K562 (cell line): Measurements from ENCODE around the gene HOXB13. TPM values are rescaled to one million over a fixed set of nuclear protein-coding genes. Genes with fewer than 3 reads are reported as not detected.
A peak's percentile ranks its signal among the peaks of the same experiment; 100 is the strongest.

Source experiments
- ATAC-seq: fragments of 200-7000 bp; cut with Tn5 transposase; 3 replicates; pipeline ENCODE4 v1.9.1; 2020; ENCODE audit warnings: moderate library complexity
- BruUV-seq: library from RNA; stranded (reverse); fragments of 400-500 nt; replicated peaks from 2 replicates; lab custom pipeline; 2021; lab: Mats Ljungman, UMichigan
- CTCF ChIA-PET: fragments of 300-600 bp; formaldehyde crosslinking; extraction: SDS; loops from one replicate; lab custom pipeline; 2021; ENCODE audit warnings: low intra/inter-chr PET ratio; lab: Yijun Ruan, JAX
- POLR2A ChIA-PET: fragments of 300-600, 350-650 bp; sonication (Branson Sonifier 250); formaldehyde crosslinking; extraction: SDS; loops from one replicate; lab custom pipeline; 2021; ENCODE audit warnings: antibody characterized with exemption, inconsistent platforms; lab: Yijun Ruan, JAX
- DNase-seq, 4 experiments: peaks; one replicate each; pipeline versions ENCODE4 v3.0.0 to v3.0.0-alpha.2; 2011 to 2018; ENCODE audit warnings: low spot score in 3 of 4, mixed read lengths in 3 of 4; ENCODE audit errors: extremely low read depth in 1 of 4
- FAIRE-seq: peaks from 2 replicates; lab custom pipeline; 2011; peaks lifted over from hg19 to GRCh38; lab: Jason Lieb, UNC
- H2AFZ ChIP-seq: 2 replicates; pipeline ENCODE4 v1.6.0; 2011; ENCODE audit warnings: low read depth, low read length, control low read depth, inconsistent platforms
- H3K27ac ChIP-seq: fragments of 200-600 bp; 3 replicates; pipeline ENCODE4 v1.8.0; 2011; ENCODE audit warnings: low read depth, mild to moderate bottlenecking, control low read depth, inconsistent platforms, low read length, moderate library complexity, mixed read lengths; ENCODE audit errors: extremely low read depth
- H3K27me3 ChIP-seq, 2 experiments: fragments of 300-600 bp in 1 of 2; 2 replicates in 1 of 2; 3 replicates in 1 of 2; pipeline versions ENCODE4 v1.6.0 to v1.8.0; 2011; ENCODE audit warnings: inconsistent platforms in 2 of 2, low read length in 2 of 2, mild to moderate bottlenecking in 1 of 2, mixed read lengths in 1 of 2, moderate library complexity in 1 of 2; ENCODE audit not compliant: control insufficient read depth in 2 of 2, insufficient read depth in 2 of 2
- H3K36me3 ChIP-seq: fragments of 300-600 bp; 3 replicates; pipeline ENCODE4 v1.8.0; 2011; ENCODE audit warnings: mild to moderate bottlenecking, low read length, inconsistent platforms; ENCODE audit not compliant: control insufficient read depth, insufficient read depth
- H3K4me1 ChIP-seq, 2 experiments: fragments of 200-600 bp in 1 of 2; replicated peaks in 1 of 2; 2 replicates in 1 of 2; 3 replicates in 1 of 2; pipeline versions ENCODE4 v1.5.1 to v1.8.0; 2011; ENCODE audit warnings: inconsistent platforms in 2 of 2, low read length in 2 of 2, mild to moderate bottlenecking in 1 of 2, mixed read lengths in 1 of 2, moderate library complexity in 1 of 2; ENCODE audit not compliant: control insufficient read depth in 2 of 2, insufficient read depth in 2 of 2
- H3K4me2 ChIP-seq: 2 replicates; pipeline ENCODE4 v1.6.1; 2011; ENCODE audit warnings: low read length, control low read depth, inconsistent platforms, mixed read lengths; ENCODE audit not compliant: insufficient read depth
- H3K4me3 ChIP-seq: fragments of 200-600 bp; sonication (generic), shearing (Covaris generic); 2 replicates; pipeline ENCODE4 v1.5.1; 2016; ENCODE audit warnings: control low read depth, inconsistent platforms
- H3K79me2 ChIP-seq: fragments of 200-600 bp; 3 replicates; pipeline ENCODE4 v1.8.0; 2011; ENCODE audit warnings: low read length, inconsistent platforms; ENCODE audit not compliant: control insufficient read depth, insufficient read depth
- H3K9ac ChIP-seq, 2 experiments: 2 replicates each; pipeline versions ENCODE4 v1.6.0 to v1.6.1; 2011; ENCODE audit warnings: low read depth in 2 of 2, low read length in 2 of 2, control low read depth in 1 of 2, inconsistent platforms in 1 of 2, mild to moderate bottlenecking in 1 of 2, mixed read lengths in 1 of 2; ENCODE audit not compliant: insufficient read depth in 1 of 2
- H3K9me1 ChIP-seq: one replicate; pipeline ENCODE4 v1.6.0; 2011; ENCODE audit warnings: inconsistent platforms, mild to moderate bottlenecking, low read length, moderate library complexity; ENCODE audit not compliant: control insufficient read depth, insufficient read depth
- H3K9me3 ChIP-seq: replicated peaks from 2 replicates; pipeline ENCODE4 v1.5.1; 2011; ENCODE audit warnings: low read depth, low read length, inconsistent platforms; ENCODE audit not compliant: control insufficient read depth, insufficient read depth
- H4K20me1 ChIP-seq: replicated peaks from 2 replicates; pipeline ENCODE4 v1.6.1; 2011; ENCODE audit warnings: low read length, inconsistent platforms, mixed read lengths; ENCODE audit not compliant: control insufficient read depth, insufficient read depth
- ARID2 ChIP-seq: fragments of 450-650 bp; IDR thresholded peaks from 2 replicates; pipeline ENCODE4 v1.6.1; 2017; ENCODE audit warnings: antibody characterized with exemption, mild to moderate bottlenecking
- FOXM1 ChIP-seq, 2 experiments: fragments of 450-650 bp in 1 of 2; sonication (generic) in 1 of 2; formaldehyde crosslinking in 1 of 2; IDR thresholded peaks; 2 replicates each; pipeline versions ENCODE4 v1.6.1 to v1.9.0; 2017 to 2022; ENCODE audit warnings: low read depth in 2 of 2, mild to moderate bottlenecking in 2 of 2, missing genetic modification reagents in 1 of 2, moderate library complexity in 1 of 2
- ILF3 ChIP-seq: fragments of 450-650 bp; IDR thresholded peaks from 2 replicates; pipeline ENCODE4 v1.6.1; 2018; ENCODE audit warnings: antibody characterized with exemption, mild to moderate bottlenecking, moderate library complexity, borderline replicate concordance
- NR4A1 ChIP-seq, 2 experiments: fragments of 250-450 bp in 1 of 2; fragments of 450-650 bp in 1 of 2; sonication (Bioruptor Pico) in 1 of 2; IDR thresholded peaks; 2 replicates each; pipeline versions ENCODE4 v1.4.0 to v1.6.1; 2016 to 2020; ENCODE audit warnings: mild to moderate bottlenecking in 2 of 2, missing compliant biosample characterization in 1 of 2, missing genetic modification characterization in 1 of 2, moderate library complexity in 1 of 2
- SETDB1 ChIP-seq: IDR thresholded peaks from one replicate; pipeline ENCODE4 v1.6.1; 2012; ENCODE audit warnings: low read length, control low read depth, inconsistent platforms
- TGIF2 ChIP-seq: sonication (generic); formaldehyde crosslinking; IDR thresholded peaks from 2 replicates; pipeline ENCODE4 v1.8.1; 2022; ENCODE audit warnings: mild to moderate bottlenecking, missing genetic modification reagents, moderate library complexity
- ZFPM2 ChIP-seq: fragments of 250-450 bp; sonication (Bioruptor Pico); IDR thresholded peaks from 2 replicates; pipeline ENCODE4 v1.5.1; 2022; ENCODE audit warnings: mild to moderate bottlenecking
- ZNF316 ChIP-seq: fragments of 450-650 bp; IDR thresholded peaks from 2 replicates; pipeline ENCODE4 v1.6.1; 2016
- ZNF507 ChIP-seq: conservative IDR thresholded peaks from 2 replicates; pipeline ENCODE4 v1.6.1; 2017; ENCODE audit warnings: missing genetic modification characterization, missing compliant biosample characterization
- ZNF512 ChIP-seq: IDR thresholded peaks from 2 replicates; pipeline ENCODE4 v1.6.1; 2016; ENCODE audit warnings: missing genetic modification characterization, missing compliant biosample characterization
- WGBS: fragments of 100-300 bp; shearing (Covaris generic); methylation state at CpG from one replicate; pipeline ENCODE4 v1.1.6; 2016; ENCODE audit warnings: low coverage, mixed read lengths; ENCODE audit not compliant: insufficient coverage; ENCODE audit errors: missing lambda C conversion rate; 5-methylcytosine and 5-hydroxymethylcytosine counted together
- in situ Hi-C: fragments of 300-500 bp; cut with MboI; formaldehyde crosslinking; loops from 4 replicates; pipeline ENCODE4 v1.15.0; 2018; ENCODE audit warnings: inconsistent platforms, mixed read lengths
- intact Hi-C: fragments of 100-400 bp; cut with micrococcal nuclease; formaldehyde crosslinking; loops from 2 replicates; pipeline ENCODE4 v1.14.2; 2022
- polyA plus RNA-seq, 8 experiments: library from polyadenylated mRNA; depleted of rRNA in 4 of 8; stranded (reverse) in 5 of 8; unstranded in 3 of 8; fragments of >200 nt; fragmentation: Nextera tagmentation in 2 of 8; fragmentation: Illumina TruSeq in 1 of 8; extraction: Ambion mirVana in 2 of 8; extraction: Trizol in 1 of 8; gene quantifications; 2 replicates each; pipeline versions ENCODE4 v1.2.1 to v1.2.3, GENCODE V29; 2011 to 2014; ENCODE audit warnings: inconsistent platforms in 1 of 8, missing spikeins in 1 of 8
- total RNA-seq, 7 experiments: library from RNA; depleted of rRNA in 6 of 7; stranded (reverse); fragments of >200 nt in 6 of 7; fragmentation: Illumina TruSeq in 2 of 7; extraction: Trizol in 2 of 7; gene quantifications; 2 replicates each; pipeline versions ENCODE4 v1.2.1 to v1.2.3, GENCODE V29; 2011 to 2021; ENCODE audit warnings: low replicate concordance in 1 of 7

HOXB13 gene
- total and polyA plus RNA-seq, 9 of the 15 experiments (the other 6 are each of a cell fraction or from before 2014, with no cell fraction given), result not detected

- Histone ChIP-seq H3K9ac (no peak overlapping the region), H4K20me1 (peaks cover 3% of the 10 kb centered on the region; the same call in 1 of the 2 replicates), H3K4me3 (no peak overlapping the region)
- TF ChIP-seq ZNF507, result no peak
- peak; percentile 76 for TF ChIP-seq ZNF512 (tag)
- TF ChIP-seq, all 486 proteins: peak for 1
- peaks cover 0 to 14% of the 10 kb centered on the region in 2 experiments; a peak in 3 of 5 replicates for H3K4me1 ChIP-seq
- intact Hi-C loops, result no loop called here
- no peak overlapping the region for H3K27ac ChIP-seq
- H3K79me2 ChIP-seq, result no peaks in the 10 kb centered on the region
- no TSS peak for BruUV-seq
- no peaks in the 10 kb centered on the region for H3K36me3 ChIP-seq
- H3K9me1 ChIP-seq, result no peaks in the 10 kb centered on the region
- ATAC-seq (no peak), DNase-seq (no peak), FAIRE-seq (no peak)
- no peak overlapping the region for H3K4me2 ChIP-seq
- WGBS, result 4% methylated on average over 4 of the region's 4 CpGs
- in situ Hi-C loops, result no loop called here
- POLR2A ChIA-PET, result interaction anchor here (0.7 to 2.0 kb wide), 6 partner anchors 21 to 320 kb away, joined by 3 to 4 read pairs (median 4); no protein-coding TSS in a partner anchor
- H3K27me3 ChIP-seq, result peaks cover 49 to 78% of the 10 kb centered on the region in 2 experiments
- H3K9me3 ChIP-seq, result no peaks in the 10 kb centered on the region
- H2AFZ ChIP-seq, result no peak overlapping the region
- CTCF ChIA-PET, result no interaction called here
Measured at GRCh38 chr17:48737330-48738043, 8.9 kb upstream of the HOXB13 start.

GRCh38 chr17:48735062-48735351, 6.5 kb upstream of the HOXB13 start:
- no peak for FAIRE-seq
- TF ChIP-seq ILF3, result no peak
- no peak for TF ChIP-seq ARID2
- TF ChIP-seq ZNF316, result no peak
- no peak for TF ChIP-seq SETDB1
- no peak for TF ChIP-seq TGIF2 (CRISPR knock-in tag)
- no peak for TF ChIP-seq FOXM1 (IDR thresholded peaks at IDR 0.05; ENCODE audit: low read depth)
- TF ChIP-seq FOXM1 (CRISPR knock-in tag; IDR thresholded peaks at IDR 0.05; ENCODE audit: low read depth), result no peak
- no peak for TF ChIP-seq ZFPM2 (CRISPR knock-in tag)
- TF ChIP-seq NR4A1 (CRISPR knock-in tag; IDR thresholded peaks at IDR 0.05), result no peak
- no peak for TF ChIP-seq NR4A1 (tag; IDR thresholded peaks at IDR 0.05)

More at GRCh38 chr17:48735062-48735351, 6.5 kb upstream of the HOXB13 start:
- H3K27ac ChIP-seq, result no peak overlapping the region
- no peak for ATAC-seq
- no peaks in the 10 kb centered on the region for H3K9me3 ChIP-seq
- peaks cover 54 to 73% of the 10 kb centered on the region in 2 experiments for H3K27me3 ChIP-seq
- no peaks in the 10 kb centered on the region for H3K9me1 ChIP-seq
- 2% methylated on average over 7 of the region's 7 CpGs for WGBS
- no peak overlapping the region for H3K4me3 ChIP-seq
- H3K9ac ChIP-seq, result no peak overlapping the region
- H3K4me2 ChIP-seq, result no peak overlapping the region
- no TSS peak for BruUV-seq
- no peak overlapping the region for H2AFZ ChIP-seq
- in situ Hi-C loops, result no loop called here
- no peak for DNase-seq
- H4K20me1 ChIP-seq, result no peaks in the 10 kb centered on the region; the same call in none of the 2 replicates
- CTCF ChIA-PET, result no interaction called here
- POLR2A ChIA-PET, result interaction anchor here (0.5 to 1.0 kb wide), 3 partner anchors 26 to 523 kb away, joined by 3 read pairs; no protein-coding TSS in a partner anchor
- H3K4me1 ChIP-seq, result peaks cover 0 to 14% of the 10 kb centered on the region in 2 experiments; a peak in 3 of 5 replicates
- no peaks in the 10 kb centered on the region for H3K79me2 ChIP-seq
- H3K36me3 ChIP-seq, result no peaks in the 10 kb centered on the region
- intact Hi-C loops, result no loop called here
